PC-3 (cell line): ENCODE data around the gene EZR. TPM values are rescaled to one million over a fixed set of nuclear protein-coding genes. Genes with fewer than 3 reads are reported as not detected.

Experiments used
- ATAC-seq: fragments of 200-7000 bp; cut with Tn5 transposase; 2 replicates; pipeline ENCODE4 v1.9.1; 2020; ENCODE audit warnings: mild to moderate bottlenecking, moderate library complexity
- BruUV-seq: library from RNA; stranded (reverse); fragments of 400-500 nt; replicated peaks from 2 replicates; lab custom pipeline; 2021; lab: Mats Ljungman, UMichigan
- CTCF ChIA-PET: fragments of 300-600 bp; sonication (Branson Sonifier 250); formaldehyde crosslinking; loops from one replicate; lab custom pipeline; 2022; ENCODE audit warnings: antibody characterized with exemption; lab: Charles Lee
- POLR2A ChIA-PET: fragments of 300-600 bp; sonication (Branson Sonifier 250); formaldehyde crosslinking; loops from one replicate; lab custom pipeline; 2022; ENCODE audit warnings: antibody characterized with exemption; ENCODE audit not compliant: unreplicated experiment; lab: Charles Lee
- DNase-seq: peaks from one replicate; pipeline ENCODE4 v3.0.0-alpha.2; 2015
- H2AFZ ChIP-seq: fragments of 300-600 bp; sonication (generic); 2 replicates; pipeline ENCODE4 v1.6.0; 2016; ENCODE audit warnings: antibody characterized with exemption, low read length
- H3F3A ChIP-seq: fragments of 300-600 bp; sonication (generic); one replicate; pipeline ENCODE4 v1.6.0; 2017; ENCODE audit warnings: antibody characterized with exemption, low read length, control low read depth, mild to moderate bottlenecking; ENCODE audit not compliant: unreplicated experiment
- H3K27ac ChIP-seq: fragments of 300-600 bp; sonication (generic); 2 replicates; pipeline ENCODE4 v1.5.1; 2016; ENCODE audit warnings: mild to moderate bottlenecking, low read length
- H3K27me3 ChIP-seq: fragments of 300-600 bp; sonication (generic); 2 replicates; pipeline ENCODE4 v1.6.1; 2016; ENCODE audit warnings: low read length, mixed read lengths
- H3K36me3 ChIP-seq: fragments of 300-600 bp; sonication (generic); 2 replicates; pipeline ENCODE4 v1.6.1; 2016; ENCODE audit warnings: low read depth, mixed run types, low read length, mixed read lengths
- H3K4me1 ChIP-seq: fragments of 300-600 bp; sonication (generic); 2 replicates; pipeline ENCODE4 v1.5.1; 2016; ENCODE audit warnings: low read length; ENCODE audit not compliant: insufficient read depth
- H3K4me2 ChIP-seq: fragments of 300-600 bp; sonication (generic); 2 replicates; pipeline ENCODE4 v1.6.0; 2016; ENCODE audit warnings: low read length
- H3K4me3 ChIP-seq: fragments of 300-600 bp; sonication (generic); 2 replicates; pipeline ENCODE4 v1.5.1; 2016; ENCODE audit warnings: mild to moderate bottlenecking, low read length, mixed read lengths
- H3K79me2 ChIP-seq: fragments of 300-600 bp; sonication (generic); 2 replicates; pipeline ENCODE4 v1.6.1; 2017; ENCODE audit warnings: low read length, mixed read lengths
- H3K9ac ChIP-seq: fragments of 300-600 bp; sonication (generic); 2 replicates; pipeline ENCODE4 v1.6.0; 2016; ENCODE audit warnings: mild to moderate bottlenecking, low read length
- H3K9me2 ChIP-seq: fragments of 300-600 bp; sonication (generic); replicated peaks from 2 replicates; pipeline ENCODE4 v1.6.1; 2016; ENCODE audit warnings: mixed run types, low read length, mixed read lengths
- H3K9me3 ChIP-seq: fragments of 300-600 bp; sonication (generic); 2 replicates; pipeline ENCODE4 v1.6.1; 2016; ENCODE audit warnings: low read length, mixed read lengths
- H4K20me1 ChIP-seq: fragments of 300-600 bp; sonication (generic); 2 replicates; pipeline ENCODE4 v1.6.1; 2016; ENCODE audit warnings: low read length, mixed read lengths
- EZH2 ChIP-seq: fragments of 300-600 bp; sonication (generic); IDR thresholded peaks from one replicate; pipeline ENCODE4 v1.6.1; 2017; ENCODE audit warnings: antibody characterized with exemption, mild to moderate bottlenecking, low read length; ENCODE audit not compliant: unreplicated experiment
- EZH2phosphoT487 ChIP-seq: fragments of 300-600 bp; sonication (generic); IDR thresholded peaks from 2 replicates; pipeline ENCODE4 v1.6.1; 2018; ENCODE audit warnings: mild to moderate bottlenecking, antibody characterized with exemption, low read length, borderline replicate concordance
- intact Hi-C: fragments of 100-400 bp; cut with micrococcal nuclease; formaldehyde crosslinking; loops from 2 replicates; pipeline ENCODE4 v1.9.0; 2023
- total RNA-seq: library from RNA; depleted of rRNA; stranded (reverse); fragments of >200 nt; gene quantifications from 2 replicates; pipeline ENCODE4 v1.2.3, GENCODE V29; 2014
- TF ChIP-seq, protein P1 (sequence below): fragments of 300-600 bp; sonication (generic); conservative IDR thresholded peaks from 2 replicates; pipeline ENCODE4 v1.5.1; 2017; ENCODE audit warnings: antibody characterized with exemption, low read depth, mild to moderate bottlenecking, low read length

Gene EZR
- total RNA-seq, 1 experiment from 2014 or later = 182 TPM

DNA sequence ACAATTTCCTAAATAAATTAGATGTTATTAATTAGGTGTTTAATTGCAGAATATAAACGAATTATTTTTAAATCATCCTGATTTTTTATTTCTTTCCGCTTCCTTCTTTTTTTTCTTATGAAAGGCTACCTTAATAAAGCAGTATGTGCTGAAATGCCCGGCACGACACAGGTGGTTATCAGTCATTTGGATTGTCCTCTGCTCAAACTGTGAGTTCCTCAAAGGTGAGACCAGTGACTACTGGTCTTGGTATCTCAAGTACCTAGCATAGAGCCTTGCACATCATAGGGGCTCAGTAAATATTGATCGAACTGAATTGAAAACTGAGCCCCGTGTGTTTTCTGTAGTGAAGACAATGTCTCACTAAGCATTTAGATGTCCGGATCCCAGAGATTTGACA is 9.6 kb upstream of the EZR start:
- ChIA-PET CTCF (no interaction called here), POLR2A (no interaction called here)
- no peak overlapping the region for H3K4me2 ChIP-seq
- no peaks in the 10 kb centered on the region for H3K79me2 ChIP-seq
- no peak overlapping the region for H3K9ac ChIP-seq
- H3K9me2 ChIP-seq = no peaks in the 10 kb centered on the region
- no peak overlapping the region for H2AFZ ChIP-seq
- no peaks in the 10 kb centered on the region for H4K20me1 ChIP-seq
- H3K4me1 ChIP-seq = no peaks in the 10 kb centered on the region
- no peaks in the 10 kb centered on the region for H3K36me3 ChIP-seq
- H3F3A ChIP-seq = no peaks in the 10 kb centered on the region
- no peak overlapping the region for H3K27ac ChIP-seq
- BruUV-seq = no TSS peak
- no peaks in the 10 kb centered on the region for H3K27me3 ChIP-seq
- DNase-seq (no peak), ATAC-seq (no peak)
- TF ChIP-seq, protein P1, sequence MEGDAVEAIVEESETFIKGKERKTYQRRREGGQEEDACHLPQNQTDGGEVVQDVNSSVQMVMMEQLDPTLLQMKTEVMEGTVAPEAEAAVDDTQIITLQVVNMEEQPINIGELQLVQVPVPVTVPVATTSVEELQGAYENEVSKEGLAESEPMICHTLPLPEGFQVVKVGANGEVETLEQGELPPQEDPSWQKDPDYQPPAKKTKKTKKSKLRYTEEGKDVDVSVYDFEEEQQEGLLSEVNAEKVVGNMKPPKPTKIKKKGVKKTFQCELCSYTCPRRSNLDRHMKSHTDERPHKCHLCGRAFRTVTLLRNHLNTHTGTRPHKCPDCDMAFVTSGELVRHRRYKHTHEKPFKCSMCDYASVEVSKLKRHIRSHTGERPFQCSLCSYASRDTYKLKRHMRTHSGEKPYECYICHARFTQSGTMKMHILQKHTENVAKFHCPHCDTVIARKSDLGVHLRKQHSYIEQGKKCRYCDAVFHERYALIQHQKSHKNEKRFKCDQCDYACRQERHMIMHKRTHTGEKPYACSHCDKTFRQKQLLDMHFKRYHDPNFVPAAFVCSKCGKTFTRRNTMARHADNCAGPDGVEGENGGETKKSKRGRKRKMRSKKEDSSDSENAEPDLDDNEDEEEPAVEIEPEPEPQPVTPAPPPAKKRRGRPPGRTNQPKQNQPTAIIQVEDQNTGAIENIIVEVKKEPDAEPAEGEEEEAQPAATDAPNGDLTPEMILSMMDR = no peak
- no peak for TF ChIP-seq EZH2phosphoT487
- TF ChIP-seq EZH2 = no peak
- H3K9me3 ChIP-seq = no peaks in the 10 kb centered on the region
- intact Hi-C loops = no loop called here
- H3K4me3 ChIP-seq = no peak overlapping the region

DNA sequence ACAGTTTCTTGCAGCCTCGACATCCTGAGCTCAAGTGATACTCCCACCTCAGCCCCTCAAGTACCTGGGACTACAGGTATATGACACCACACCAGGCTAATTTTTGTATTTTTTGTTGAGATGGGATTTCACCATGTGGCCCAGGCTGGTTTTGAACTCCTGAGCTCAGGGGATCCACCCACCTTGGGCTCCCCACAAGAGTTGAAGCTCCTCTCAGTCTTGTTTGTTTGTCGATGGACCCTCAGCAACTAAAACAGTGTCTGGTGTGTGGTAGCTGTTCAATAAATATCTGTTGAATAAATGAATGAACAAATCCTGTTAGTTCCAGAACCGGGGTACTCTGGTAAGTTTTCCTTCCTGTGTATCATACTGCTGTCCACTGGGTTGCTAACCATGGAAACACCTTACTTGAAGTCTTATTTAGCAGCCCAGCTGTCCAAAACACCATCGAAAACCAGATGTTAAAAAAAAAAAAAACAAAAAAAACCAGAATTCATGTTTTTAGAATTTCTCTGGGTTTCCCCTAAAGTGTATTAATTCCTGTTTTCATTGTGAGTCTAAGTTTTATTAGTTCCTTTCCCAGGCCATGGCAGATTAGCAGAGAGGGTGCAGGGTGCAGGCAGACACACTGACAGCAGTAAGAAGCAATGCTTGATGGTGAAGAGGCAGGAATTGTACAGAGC is 7.8 kb upstream of the EZR start:
- H3K36me3 ChIP-seq = no peaks in the 10 kb centered on the region
- H3K9ac ChIP-seq = no peak overlapping the region
- no peaks in the 10 kb centered on the region for H4K20me1 ChIP-seq
- H3K79me2 ChIP-seq = no peaks in the 10 kb centered on the region
- no peaks in the 10 kb centered on the region for H3F3A ChIP-seq
- H3K9me3 ChIP-seq = no peaks in the 10 kb centered on the region
- H3K4me3 ChIP-seq = no peak overlapping the region
- TF ChIP-seq, protein P1 = no peak
- TF ChIP-seq EZH2phosphoT487 (no peak), EZH2 (no peak)
- H3K9me2 ChIP-seq = no peaks in the 10 kb centered on the region
- no peaks in the 10 kb centered on the region for H3K4me1 ChIP-seq
- no peak overlapping the region for H2AFZ ChIP-seq
- CTCF ChIA-PET = no interaction called here
- H3K27me3 ChIP-seq = no peaks in the 10 kb centered on the region
- intact Hi-C loops = no loop called here
- POLR2A ChIA-PET = no interaction called here
- H3K27ac ChIP-seq = no peak overlapping the region
- no TSS peak for BruUV-seq
- H3K4me2 ChIP-seq = no peak overlapping the region
- DNase-seq (no peak), ATAC-seq (no peak)

DNA sequence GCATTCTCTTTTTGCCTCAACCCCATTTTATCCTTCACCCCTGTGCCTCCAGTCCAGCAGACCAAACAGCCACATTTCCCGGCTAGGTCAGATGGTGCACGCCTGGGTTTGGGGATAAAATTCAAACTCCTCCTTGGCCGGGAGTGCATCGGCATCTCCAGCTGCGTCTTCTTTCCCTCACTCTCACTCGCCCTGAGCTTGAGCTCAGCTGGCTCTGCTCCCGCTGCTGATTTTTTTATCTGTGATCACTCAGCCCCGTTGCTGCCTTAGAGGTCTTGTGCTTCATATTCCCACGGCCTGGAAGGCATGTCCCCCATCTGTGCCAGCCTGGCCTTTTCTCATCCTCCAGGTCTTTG is 6.8 kb upstream of the EZR start:
- DNase-seq = no peak
- no TSS peak for BruUV-seq
- CTCF ChIA-PET = no interaction called here
- Histone ChIP-seq H3K9ac (no peak overlapping the region), H3K4me3 (no peak overlapping the region), H3K9me3 (no peaks in the 10 kb centered on the region), H3F3A (no peaks in the 10 kb centered on the region), H3K79me2 (no peaks in the 10 kb centered on the region), H2AFZ (no peak overlapping the region), H4K20me1 (no peaks in the 10 kb centered on the region), H3K27me3 (no peaks in the 10 kb centered on the region), H3K27ac (no peak overlapping the region), H3K9me2 (no peaks in the 10 kb centered on the region), H3K4me2 (no peak overlapping the region), H3K4me1 (no peaks in the 10 kb centered on the region), H3K36me3 (no peaks in the 10 kb centered on the region)
- POLR2A ChIA-PET = no interaction called here
- TF ChIP-seq, protein P1 = no peak
- TF ChIP-seq EZH2 (no peak), EZH2phosphoT487 (no peak)
- ATAC-seq = no peak
- intact Hi-C loops = no loop called here
